Peyer's patch (tissue), 4 donors: ENCODE data around the gene TCEANC. TPM values are rescaled to one million over a fixed set of nuclear protein-coding genes. Genes with fewer than 3 reads are reported as not detected.

Experiments
- DNase-seq, 3 donors: peaks; one replicate each; pipeline ENCODE4 v3.0.0-alpha.2; 2017 to 2019
- H3K27ac ChIP-seq, 4 donors: fragments of 200-600 bp; sonication (generic); one replicate each; pipeline ENCODE4 v1.5.1; 2016 to 2019
- H3K27me3 ChIP-seq, 2 donors: fragments of 200-600 bp; sonication (generic); one replicate each; pipeline ENCODE4 v1.5.1; 2019
- H3K36me3 ChIP-seq, 3 donors: fragments of 200-600 bp; sonication (generic); one replicate each; pipeline ENCODE4 v1.5.1; 2016 to 2019
- H3K4me1 ChIP-seq, 4 donors: fragments of 200-600 bp; sonication (generic); one replicate each; pipeline ENCODE4 v1.5.1; 2016 to 2019
- H3K4me3 ChIP-seq, 4 donors: fragments of 200-600 bp; sonication (generic); 1 replicate in 3 of 4; 2 replicates in 1 of 4; pipeline ENCODE4 v1.5.1; 2016 to 2019; ENCODE audit warnings: mild to moderate bottlenecking in 1 of 4
- H3K9me3 ChIP-seq, 4 donors: fragments of 200-600 bp; sonication (generic); one replicate each; pipeline ENCODE4 v1.5.1; 2016 to 2019; ENCODE audit warnings: mild to moderate bottlenecking in 1 of 4
- CTCF ChIP-seq, 6 experiments: fragments of 450-650 bp in 4 of 6; fragments of 200-600 bp in 2 of 6; sonication (generic) in 1 of 6; IDR thresholded peaks; one replicate each; pipeline ENCODE4 v1.5.1; 2017 to 2019; ENCODE audit warnings: antibody characterized with exemption in 6 of 6, mild to moderate bottlenecking in 3 of 6, moderate library complexity in 1 of 6
- POLR2A ChIP-seq, 2 donors: fragments of 450-650 bp; IDR thresholded peaks; one replicate each; pipeline ENCODE4 v1.5.1; 2017; ENCODE audit warnings: antibody characterized with exemption in 2 of 2, mild to moderate bottlenecking in 2 of 2, moderate library complexity in 2 of 2
- total RNA-seq, 4 donors: library from RNA; depleted of rRNA; stranded (reverse); fragments of >200 nt; gene quantifications; one replicate each; pipeline ENCODE4 v1.1.0, GENCODE V29; 2016

TCEANC gene
- total RNA-seq, 4 donors from 2014 or later: 2.8 to 9.1 (median 5.8) TPM

- peaks cover 0 to 41% (median 6%) of the 10 kb centered on the region in 4 donors for H3K4me1 ChIP-seq
- peak overlapping the region in 1 of 4 donors; percentile 34 for H3K27ac ChIP-seq
Measured at GRCh38 chrX:13694359-13694758, 41.4 kb downstream of the TCEANC start.

GRCh38 chrX:13694983-13695382 lies 42.0 kb downstream of the TCEANC start:
- peaks cover 0 to 44% (median 6%) of the 10 kb centered on the region in 4 donors for H3K4me1 ChIP-seq
- no peak for DNase-seq
- TF ChIP-seq CTCF (IDR thresholded peaks at IDR 0.05) (no peak), POLR2A (IDR thresholded peaks at IDR 0.05) (no peak)
- H3K4me3 ChIP-seq: no peak overlapping the region
- no peaks in the 10 kb centered on the region for H3K9me3 ChIP-seq
- no peaks in the 10 kb centered on the region for H3K36me3 ChIP-seq
- H3K27me3 ChIP-seq: no peaks in the 10 kb centered on the region
- peak overlapping the region in 1 of 4 donors; percentile 34 for H3K27ac ChIP-seq

More at GRCh38 chrX:13694359-13694758, 41.4 kb downstream of the TCEANC start:
- H3K9me3 ChIP-seq: no peaks in the 10 kb centered on the region
- TF ChIP-seq POLR2A (IDR thresholded peaks at IDR 0.05) (no peak), CTCF (IDR thresholded peaks at IDR 0.05) (no peak)
- no peaks in the 10 kb centered on the region for H3K36me3 ChIP-seq
- DNase-seq: no peak
- no peaks in the 10 kb centered on the region for H3K27me3 ChIP-seq
- H3K4me3 ChIP-seq: no peak overlapping the region

- Histone ChIP-seq H3K27ac (no peak overlapping the region), H3K4me1 (peaks cover 0 to 46% (median 6%) of the 10 kb centered on the region in 4 donors), H3K9me3 (no peaks in the 10 kb centered on the region), H3K4me3 (no peak overlapping the region), H3K36me3 (no peaks in the 10 kb centered on the region), H3K27me3 (no peaks in the 10 kb centered on the region)
- TF ChIP-seq POLR2A (IDR thresholded peaks at IDR 0.05) (no peak), CTCF (IDR thresholded peaks at IDR 0.05) (no peak)
- no peak for DNase-seq
Measured at GRCh38 chrX:13695601-13696115, 42.7 kb downstream of the TCEANC start.

GRCh38 chrX:13697455-13697854 lies 44.5 kb downstream of the TCEANC start:
- no peak for DNase-seq
- peaks cover 0 to 34% (median 6%) of the 10 kb centered on the region in 4 donors for H3K4me1 ChIP-seq
- H3K36me3 ChIP-seq: no peaks in the 10 kb centered on the region
- H3K27me3 ChIP-seq: no peaks in the 10 kb centered on the region
- no peaks in the 10 kb centered on the region for H3K9me3 ChIP-seq
- no peak overlapping the region for H3K4me3 ChIP-seq
- TF ChIP-seq POLR2A (IDR thresholded peaks at IDR 0.05) (no peak), CTCF (IDR thresholded peaks at IDR 0.05) (no peak)
- H3K27ac ChIP-seq: peak overlapping the region in 1 of 4 donors; percentile 48

- DNase-seq: no peak
- Histone ChIP-seq H3K9me3 (no peaks in the 10 kb centered on the region), H3K4me1 (peaks cover 0 to 29% (median 5%) of the 10 kb centered on the region in 4 donors), H3K36me3 (no peaks in the 10 kb centered on the region), H3K27me3 (no peaks in the 10 kb centered on the region), H3K4me3 (no peak overlapping the region), H3K27ac (peak overlapping the region in 2 of 4 donors; percentile 39 to 48)
- no peak for TF ChIP-seq POLR2A (IDR thresholded peaks at IDR 0.05)
- TF ChIP-seq CTCF (IDR thresholded peaks at IDR 0.05): no peak
Measured at GRCh38 chrX:13697976-13698375, 45.0 kb downstream of the TCEANC start.
